Liver (tissue), 9 donors: ENCODE measurements around the gene HSF2BP. TPM values are rescaled to one million over a fixed set of nuclear protein-coding genes. Genes with fewer than 3 reads are reported as not detected.

ENCODE experiments used
- DNase-seq: peaks from one replicate; pipeline ENCODE4 v3.0.0-alpha.2; 2017; ENCODE audit warnings: low spot score
- H3K27ac ChIP-seq, 2 donors: one replicate each; pipeline ENCODE4 v1.7.0; 2013; ENCODE audit warnings: inconsistent platforms in 2 of 2, low read length in 2 of 2, control low read depth in 1 of 2, low read depth in 1 of 2, mild to moderate bottlenecking in 1 of 2
- H3K27me3 ChIP-seq, 4 donors: one replicate each; pipeline versions ENCODE4 v1.6.1 to v1.7.0; 2013; ENCODE audit warnings: low read length in 3 of 4, inconsistent platforms in 1 of 4, mild to moderate bottlenecking in 1 of 4, moderate library complexity in 1 of 4; ENCODE audit not compliant: control insufficient read depth in 4 of 4, insufficient read depth in 4 of 4
- H3K36me3 ChIP-seq, 4 donors: one replicate each; pipeline versions ENCODE4 v1.6.1 to v1.7.0; 2013; ENCODE audit warnings: low read length in 3 of 4, mild to moderate bottlenecking in 3 of 4, low read depth in 1 of 4, moderate library complexity in 1 of 4; ENCODE audit not compliant: control insufficient read depth in 4 of 4, insufficient read depth in 3 of 4
- H3K4me1 ChIP-seq, 4 donors: one replicate each; pipeline versions ENCODE4 v1.6.1 to v1.7.0; 2013; ENCODE audit warnings: low read length in 3 of 4, mild to moderate bottlenecking in 3 of 4, moderate library complexity in 1 of 4; ENCODE audit not compliant: control insufficient read depth in 4 of 4, insufficient read depth in 4 of 4
- H3K4me3 ChIP-seq, 3 donors: one replicate each; pipeline versions ENCODE4 v1.6.1 to v1.7.0; 2013; ENCODE audit warnings: low read length in 3 of 3, control low read depth in 1 of 3, low read depth in 1 of 3, mild to moderate bottlenecking in 1 of 3
- H3K9ac ChIP-seq, 2 donors: one replicate each; pipeline ENCODE4 v1.7.0; 2013; ENCODE audit warnings: low read length in 2 of 2, mild to moderate bottlenecking in 2 of 2, moderate library complexity in 2 of 2, control low read depth in 1 of 2, low read depth in 1 of 2
- H3K9me3 ChIP-seq, 4 donors: one replicate each; pipeline versions ENCODE4 v1.6.1 to v1.7.0; 2013; ENCODE audit warnings: low read length in 3 of 4; ENCODE audit not compliant: control insufficient read depth in 4 of 4
- EGR1 ChIP-seq, 2 donors: IDR thresholded peaks; 2 replicates each; pipeline ENCODE4 v1.6.1; 2016 to 2018; ENCODE audit warnings: antibody characterized with exemption in 2 of 2, low read depth in 2 of 2
- FOXA1 ChIP-seq: IDR thresholded peaks from 2 replicates; pipeline ENCODE4 v1.6.1; 2016; ENCODE audit warnings: antibody characterized with exemption
- FOXA2 ChIP-seq: IDR thresholded peaks from 2 replicates; pipeline ENCODE4 v1.6.1; 2016; ENCODE audit warnings: antibody characterized with exemption
- GABPA ChIP-seq, 2 donors: IDR thresholded peaks in 1 of 2; conservative IDR thresholded peaks in 1 of 2; 2 replicates each; pipeline ENCODE4 v1.6.1; 2016; ENCODE audit warnings: antibody characterized with exemption in 2 of 2, mild to moderate bottlenecking in 1 of 2, moderate library complexity in 1 of 2
- HNF4A ChIP-seq, 2 donors: conservative IDR thresholded peaks; 2 replicates each; pipeline ENCODE4 v1.6.1; 2016; ENCODE audit warnings: antibody characterized with exemption in 2 of 2, mild to moderate bottlenecking in 2 of 2
- HNF4G ChIP-seq: IDR thresholded peaks from 2 replicates; pipeline ENCODE4 v1.6.1; 2016; ENCODE audit warnings: antibody characterized with exemption
- JUND ChIP-seq, 2 donors: IDR thresholded peaks; 2 replicates each; pipeline ENCODE4 v1.6.1; 2016; ENCODE audit warnings: antibody characterized with exemption in 2 of 2
- MAX ChIP-seq: IDR thresholded peaks from 2 replicates; pipeline ENCODE4 v1.6.1; 2016; ENCODE audit warnings: antibody characterized with exemption
- NR2F2 ChIP-seq: IDR thresholded peaks from 2 replicates; pipeline ENCODE4 v1.6.1; 2016; ENCODE audit warnings: antibody characterized with exemption
- RAD21 ChIP-seq, 2 donors: IDR thresholded peaks; 2 replicates each; pipeline ENCODE4 v1.6.1; 2016; ENCODE audit warnings: antibody characterized with exemption in 2 of 2, mild to moderate bottlenecking in 2 of 2
- RXRA ChIP-seq, 2 donors: IDR thresholded peaks; 2 replicates each; pipeline ENCODE4 v1.6.1; 2017 to 2018; ENCODE audit warnings: antibody characterized with exemption in 2 of 2, mild to moderate bottlenecking in 1 of 2
- SP1 ChIP-seq: IDR thresholded peaks from 2 replicates; pipeline ENCODE4 v1.6.1; 2018; ENCODE audit warnings: antibody characterized with exemption, mild to moderate bottlenecking
- TAF1 ChIP-seq: conservative IDR thresholded peaks from 2 replicates; pipeline ENCODE4 v1.6.1; 2016; ENCODE audit warnings: antibody characterized with exemption, mild to moderate bottlenecking
- YY1 ChIP-seq: IDR thresholded peaks from 2 replicates; pipeline ENCODE4 v1.6.1; 2016; ENCODE audit warnings: antibody characterized with exemption, mild to moderate bottlenecking
- ZBTB33 ChIP-seq: IDR thresholded peaks from 2 replicates; pipeline ENCODE4 v1.6.1; 2016; ENCODE audit warnings: antibody characterized with exemption
- WGBS: extraction: QIAGEN DNeasy Blood & Tissue Kit; methylation state at CpG from one replicate; pipeline ENCODE4 v1.1.7; 2013; 5-methylcytosine and 5-hydroxymethylcytosine counted together
- polyA plus RNA-seq, 2 donors: library from polyadenylated mRNA; stranded (reverse) in 1 of 2; unstranded in 1 of 2; fragments of 200-250 nt in 1 of 2; fragments of >200 nt in 1 of 2; fragmentation: Nextera tagmentation in 1 of 2; extraction: Ambion mirVana in 1 of 2; gene quantifications; one replicate each; pipeline versions ENCODE4 v1.2.1 to v1.2.3, GENCODE V29; 2013 to 2015
- total RNA-seq, 2 donors: library from RNA; depleted of rRNA; stranded (reverse); fragments of >200 nt; gene quantifications; one replicate each; pipeline ENCODE4 v1.2.3, GENCODE V29; 2014
- TF ChIP-seq, protein P1 (sequence below): fragments of 150-350 bp; IDR thresholded peaks from 2 replicates; pipeline ENCODE4 v1.5.1; 2017; ENCODE audit warnings: improper control_type of control experiment, low read depth, low read length; ENCODE audit not compliant: missing input control
- TF ChIP-seq, protein P2 (sequence below): IDR thresholded peaks from 2 replicates; pipeline ENCODE4 v1.6.1; 2016; ENCODE audit warnings: antibody characterized with exemption
- TF ChIP-seq, protein P3 (sequence below): IDR thresholded peaks from 2 replicates; pipeline ENCODE4 v1.6.1; 2016; ENCODE audit warnings: antibody characterized with exemption, mild to moderate bottlenecking
- donor health status: healthy.
- donor health status: healthy.
- donor health status: healthy.
- donor health status: healthy.
- donor health status: healthy.

HSF2BP gene
- total and polyA plus RNA-seq, 4 donors, result 0.14 to 0.33 (median 0.16) TPM; not detected in 1

GRCh38 chr21:43585514-43585913, 73.8 kb downstream of the HSF2BP start:
- Histone ChIP-seq H3K4me1 (peaks cover 0 to 10% (median 5%) of the 10 kb centered on the region in 4 donors), H3K9ac (no peak overlapping the region), H3K27ac (peak overlapping the region; percentile 15 to 57), H3K4me3 (no peak overlapping the region), H3K36me3 (no peaks in the 10 kb centered on the region), H3K27me3 (no peaks in the 10 kb centered on the region), H3K9me3 (no peaks in the 10 kb centered on the region)
- no peak for DNase-seq
- no peak for TF ChIP-seq MAX
- no peak for TF ChIP-seq YY1
- TF ChIP-seq, protein P1, sequence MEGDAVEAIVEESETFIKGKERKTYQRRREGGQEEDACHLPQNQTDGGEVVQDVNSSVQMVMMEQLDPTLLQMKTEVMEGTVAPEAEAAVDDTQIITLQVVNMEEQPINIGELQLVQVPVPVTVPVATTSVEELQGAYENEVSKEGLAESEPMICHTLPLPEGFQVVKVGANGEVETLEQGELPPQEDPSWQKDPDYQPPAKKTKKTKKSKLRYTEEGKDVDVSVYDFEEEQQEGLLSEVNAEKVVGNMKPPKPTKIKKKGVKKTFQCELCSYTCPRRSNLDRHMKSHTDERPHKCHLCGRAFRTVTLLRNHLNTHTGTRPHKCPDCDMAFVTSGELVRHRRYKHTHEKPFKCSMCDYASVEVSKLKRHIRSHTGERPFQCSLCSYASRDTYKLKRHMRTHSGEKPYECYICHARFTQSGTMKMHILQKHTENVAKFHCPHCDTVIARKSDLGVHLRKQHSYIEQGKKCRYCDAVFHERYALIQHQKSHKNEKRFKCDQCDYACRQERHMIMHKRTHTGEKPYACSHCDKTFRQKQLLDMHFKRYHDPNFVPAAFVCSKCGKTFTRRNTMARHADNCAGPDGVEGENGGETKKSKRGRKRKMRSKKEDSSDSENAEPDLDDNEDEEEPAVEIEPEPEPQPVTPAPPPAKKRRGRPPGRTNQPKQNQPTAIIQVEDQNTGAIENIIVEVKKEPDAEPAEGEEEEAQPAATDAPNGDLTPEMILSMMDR, result no peak
- TF ChIP-seq GABPA (IDR thresholded peaks at IDR 0.05 in 1 of 2, conservative IDR thresholded peaks at IDR 0.05 in 1 of 2), result no peak
- no peak for TF ChIP-seq FOXA2
- TF ChIP-seq NR2F2, result no peak
- TF ChIP-seq RXRA (IDR thresholded peaks at IDR 0.05), result no peak
- TF ChIP-seq HNF4A (conservative IDR thresholded peaks at IDR 0.05), result no peak
- TF ChIP-seq, protein P2, sequence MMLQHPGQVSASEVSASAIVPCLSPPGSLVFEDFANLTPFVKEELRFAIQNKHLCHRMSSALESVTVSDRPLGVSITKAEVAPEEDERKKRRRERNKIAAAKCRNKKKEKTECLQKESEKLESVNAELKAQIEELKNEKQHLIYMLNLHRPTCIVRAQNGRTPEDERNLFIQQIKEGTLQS, result no peak
- no peak for TF ChIP-seq FOXA1
- no peak for TF ChIP-seq EGR1 (IDR thresholded peaks at IDR 0.05; ENCODE audit: low read depth in 2 of 2)
- no peak for TF ChIP-seq SP1
- TF ChIP-seq HNF4G, result no peak
- no peak for TF ChIP-seq RAD21 (IDR thresholded peaks at IDR 0.05)
- TF ChIP-seq JUND (IDR thresholded peaks at IDR 0.05), result no peak
- TF ChIP-seq, protein P3, sequence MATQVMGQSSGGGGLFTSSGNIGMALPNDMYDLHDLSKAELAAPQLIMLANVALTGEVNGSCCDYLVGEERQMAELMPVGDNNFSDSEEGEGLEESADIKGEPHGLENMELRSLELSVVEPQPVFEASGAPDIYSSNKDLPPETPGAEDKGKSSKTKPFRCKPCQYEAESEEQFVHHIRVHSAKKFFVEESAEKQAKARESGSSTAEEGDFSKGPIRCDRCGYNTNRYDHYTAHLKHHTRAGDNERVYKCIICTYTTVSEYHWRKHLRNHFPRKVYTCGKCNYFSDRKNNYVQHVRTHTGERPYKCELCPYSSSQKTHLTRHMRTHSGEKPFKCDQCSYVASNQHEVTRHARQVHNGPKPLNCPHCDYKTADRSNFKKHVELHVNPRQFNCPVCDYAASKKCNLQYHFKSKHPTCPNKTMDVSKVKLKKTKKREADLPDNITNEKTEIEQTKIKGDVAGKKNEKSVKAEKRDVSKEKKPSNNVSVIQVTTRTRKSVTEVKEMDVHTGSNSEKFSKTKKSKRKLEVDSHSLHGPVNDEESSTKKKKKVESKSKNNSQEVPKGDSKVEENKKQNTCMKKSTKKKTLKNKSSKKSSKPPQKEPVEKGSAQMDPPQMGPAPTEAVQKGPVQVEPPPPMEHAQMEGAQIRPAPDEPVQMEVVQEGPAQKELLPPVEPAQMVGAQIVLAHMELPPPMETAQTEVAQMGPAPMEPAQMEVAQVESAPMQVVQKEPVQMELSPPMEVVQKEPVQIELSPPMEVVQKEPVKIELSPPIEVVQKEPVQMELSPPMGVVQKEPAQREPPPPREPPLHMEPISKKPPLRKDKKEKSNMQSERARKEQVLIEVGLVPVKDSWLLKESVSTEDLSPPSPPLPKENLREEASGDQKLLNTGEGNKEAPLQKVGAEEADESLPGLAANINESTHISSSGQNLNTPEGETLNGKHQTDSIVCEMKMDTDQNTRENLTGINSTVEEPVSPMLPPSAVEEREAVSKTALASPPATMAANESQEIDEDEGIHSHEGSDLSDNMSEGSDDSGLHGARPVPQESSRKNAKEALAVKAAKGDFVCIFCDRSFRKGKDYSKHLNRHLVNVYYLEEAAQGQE, result no peak
- 93% methylated on average over 4 of the region's 4 CpGs for WGBS

DNA sequence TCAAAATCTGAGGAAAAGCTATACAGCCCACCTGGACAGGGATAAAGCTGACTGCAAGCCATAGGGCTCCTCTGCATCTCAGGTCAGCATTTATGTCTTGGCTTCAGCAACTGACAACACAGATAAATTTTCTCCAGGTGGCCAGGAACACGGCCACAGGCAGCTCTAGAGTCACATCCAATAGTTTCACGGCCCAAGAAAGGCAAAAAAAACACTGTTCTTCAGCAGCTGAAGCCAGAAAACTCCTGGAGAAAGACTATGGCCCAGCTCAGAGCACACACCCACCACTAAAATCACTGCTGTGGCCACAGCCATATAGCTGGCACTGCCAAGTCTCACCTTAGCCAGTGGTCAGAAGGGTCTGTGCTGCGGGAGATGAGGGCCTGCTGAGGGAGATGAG, 77.8 kb downstream of the HSF2BP start:
- H3K4me3 ChIP-seq, result no peak overlapping the region
- H3K4me1 ChIP-seq, result peaks cover 0 to 10% (median 5%) of the 10 kb centered on the region in 4 donors
- H3K9me3 ChIP-seq, result no peaks in the 10 kb centered on the region
- no peaks in the 10 kb centered on the region for H3K27me3 ChIP-seq
- no peak overlapping the region for H3K9ac ChIP-seq
- WGBS, result 90% methylated on average over 3 of the region's 3 CpGs
- DNase-seq, result no peak
- H3K27ac ChIP-seq, result no peak overlapping the region
- no peaks in the 10 kb centered on the region for H3K36me3 ChIP-seq
- TF ChIP-seq, protein P2, result no peak
- TF ChIP-seq TAF1 (no peak), JUND (IDR thresholded peaks at IDR 0.05) (no peak), EGR1 (IDR thresholded peaks at IDR 0.05; ENCODE audit: low read depth in 2 of 2) (no peak), HNF4G (no peak), FOXA1 (no peak), RXRA (IDR thresholded peaks at IDR 0.05) (no peak), GABPA (IDR thresholded peaks at IDR 0.05 in 1 of 2, conservative IDR thresholded peaks at IDR 0.05 in 1 of 2) (no peak), RAD21 (IDR thresholded peaks at IDR 0.05) (no peak), SP1 (no peak), HNF4A (conservative IDR thresholded peaks at IDR 0.05) (no peak), ZBTB33 (no peak), MAX (no peak), FOXA2 (no peak)
- TF ChIP-seq, protein P1, result no peak
